ENCODE data around the gene THAP8. TPM values are rescaled to one million over a fixed set of nuclear protein-coding genes. Genes with fewer than 3 reads are reported as not detected.
"Not testable (repeated sequence)": the region's sequence is repeated elsewhere in the genome, so short reads cannot be mapped to it uniquely, and the experiment has no call there.

THAP8 gene
- total RNA-seq, 8 experiments from 2014 or later = 3.7 to 13.0 (median 6.5) TPM

GRCh38 chr19:36059180-36059910 is 5.3 kb upstream of the THAP8 start:
- in situ Hi-C loops (cut with MboI; ENCODE audit: low pct_unique_long_range_greater_than_20kb in 2 of 9, low sequenced_read_pairs in 9 of 9, unreplicated experiment in 9 of 9) = no loop called here
- WGBS, 10 experiments = 80 to 100% (median 98%) methylated on average over 1 to 4 of the region's 6 CpGs; no CpG with 5 or more reads in 4 of the 10 experiments
- no peak overlapping the region for H3K4me3 ChIP-seq
- no peak for ATAC-seq (replicated peaks in 6 of 8)
- H3K27ac ChIP-seq = no peak overlapping the region
- peaks cover 0 to 2% of the 10 kb centered on the region in 2 donors for H3K4me1 ChIP-seq (replicated peaks in 1 of 2)

GRCh38 chr19:36058481-36059179 is 4.5 kb upstream of the THAP8 start:
- no peak overlapping the region for H3K27ac ChIP-seq
- no peak overlapping the region for H3K4me3 ChIP-seq
- in situ Hi-C loops (cut with MboI; ENCODE audit: low pct_unique_long_range_greater_than_20kb in 2 of 9, low sequenced_read_pairs in 9 of 9, unreplicated experiment in 9 of 9) = no loop called here
- H3K4me1 ChIP-seq (replicated peaks in 1 of 2) = peaks cover 0 to 2% of the 10 kb centered on the region in 2 donors
- WGBS, 10 experiments = 82 to 100% (median 93%) methylated on average over 1 to 7 of the region's 12 CpGs; no CpG with 5 or more reads in 2 of the 10 experiments
- no peak for ATAC-seq (replicated peaks in 6 of 8)

GRCh38 chr19:36054733-36055686 is 925 bp upstream of the THAP8 start, which contains the start of gene WDR62:
Gene WDR62 (plus strand): TSS chr19:36054897. CDS start chr19:36054972, 75 bp downstream.
- in situ Hi-C loops (cut with MboI; ENCODE audit: low pct_unique_long_range_greater_than_20kb in 2 of 9, low sequenced_read_pairs in 9 of 9, unreplicated experiment in 9 of 9) = no loop called here
- Histone ChIP-seq H3K4me3 (peak within 1 kb of the TSS; percentile 49 to 88 (median 52)), H3K4me1 (replicated peaks in 1 of 2) (peaks cover 3 to 5% of the 10 kb centered on the region in 2 donors), H3K27ac (peak within 1 kb of the TSS; percentile 96 to 97)
- WGBS, 10 experiments = 0 to 3% (median 0%) methylated on average over 1 to 21 of the region's 76 CpGs; no CpG with 5 or more reads in 2 of the 10 experiments
- peak; percentile 73 to 81 (median 76) for ATAC-seq (replicated peaks in 6 of 8)

- no peak overlapping the region for H3K4me3 ChIP-seq
- no peak overlapping the region for H3K27ac ChIP-seq
- peaks cover 3 to 5% of the 10 kb centered on the region in 2 donors for H3K4me1 ChIP-seq (replicated peaks in 1 of 2)
- ATAC-seq (replicated peaks in 6 of 8) = no peak
- in situ Hi-C loops (cut with MboI; ENCODE audit: low pct_unique_long_range_greater_than_20kb in 2 of 9, low sequenced_read_pairs in 9 of 9, unreplicated experiment in 9 of 9) = no loop called here
- WGBS, 10 experiments = 83 to 100% (median 93%) methylated on average over 1 to 2 of the region's 4 CpGs; no CpG with 5 or more reads in 5 of the 10 experiments
These were observed 2.4 kb downstream of the THAP8 start for GRCh38 chr19:36051637-36052036.

GRCh38 chr19:36051236-36051635 is 2.8 kb downstream of the THAP8 start:
- H3K27ac ChIP-seq = no peak overlapping the region
- no peak overlapping the region for H3K4me3 ChIP-seq
- in situ Hi-C loops (cut with MboI; ENCODE audit: low pct_unique_long_range_greater_than_20kb in 2 of 9, low sequenced_read_pairs in 9 of 9, unreplicated experiment in 9 of 9) = no loop called here
- ATAC-seq (replicated peaks in 6 of 8) = no peak
- WGBS, 10 experiments = 26 to 60% (median 50%) methylated on average over 1 to 3 of the region's 3 CpGs; no CpG with 5 or more reads in 4 of the 10 experiments
- peaks cover 3 to 5% of the 10 kb centered on the region in 2 donors for H3K4me1 ChIP-seq (replicated peaks in 1 of 2)

- Histone ChIP-seq H3K4me1 (replicated peaks in 1 of 2) (peaks cover 2 to 3% of the 10 kb centered on the region in 2 donors), H3K4me3 (no peak overlapping the region), H3K27ac (no peak overlapping the region)
- no peak for ATAC-seq (replicated peaks in 6 of 8)
- in situ Hi-C loops (cut with MboI; ENCODE audit: low pct_unique_long_range_greater_than_20kb in 2 of 9, low sequenced_read_pairs in 9 of 9, unreplicated experiment in 9 of 9) = no loop called here
- 75 to 100% (median 96%) methylated on average over 1 to 4 of the region's 4 CpGs; no CpG with 5 or more reads in 1 of the 10 experiments for WGBS, 10 experiments
These were observed 4.9 kb downstream of the THAP8 start for GRCh38 chr19:36049080-36049698.

GRCh38 chr19:36047835-36048234 is 6.2 kb downstream of the THAP8 start:
- Histone ChIP-seq H3K4me3 (no peak overlapping the region), H3K4me1 (replicated peaks in 1 of 2) (peaks cover under 1 to 1% of the 10 kb centered on the region in 2 donors)
- no peak for ATAC-seq (replicated peaks in 6 of 8)

GRCh38 chr19:36046443-36047050 is 7.5 kb downstream of the THAP8 start:
- in situ Hi-C loops (cut with MboI; ENCODE audit: low pct_unique_long_range_greater_than_20kb in 2 of 9, low sequenced_read_pairs in 9 of 9, unreplicated experiment in 9 of 9) = no loop called here
- no peak for ATAC-seq (replicated peaks in 6 of 8)
- Histone ChIP-seq H3K4me3 (no peak overlapping the region), H3K4me1 (replicated peaks in 1 of 2) (no peaks in the 10 kb centered on the region), H3K27ac (no peak overlapping the region)
- 66 to 100% (median 82%) methylated on average over 1 to 4 of the region's 5 CpGs; no CpG with 5 or more reads in 2 of the 10 experiments for WGBS, 10 experiments

More at GRCh38 chr19:36047835-36048234, 6.2 kb downstream of the THAP8 start:
- in situ Hi-C loops (cut with MboI; ENCODE audit: low pct_unique_long_range_greater_than_20kb in 2 of 9, low sequenced_read_pairs in 9 of 9, unreplicated experiment in 9 of 9) = no loop called here
- no peak overlapping the region for H3K27ac ChIP-seq

- no peak overlapping the region for H3K27ac ChIP-seq
- in situ Hi-C loops (cut with MboI; ENCODE audit: low pct_unique_long_range_greater_than_20kb in 2 of 9, low sequenced_read_pairs in 9 of 9, unreplicated experiment in 9 of 9) = no loop called here
- H3K4me3 ChIP-seq = no peak overlapping the region
- no peaks in the 10 kb centered on the region for H3K4me1 ChIP-seq (replicated peaks in 1 of 2)
- WGBS, 10 experiments = 100% methylated on average over 1 to 2 of the region's 2 CpGs; no CpG with 5 or more reads in 7 of the 10 experiments
- ATAC-seq (replicated peaks in 6 of 8) = no peak
These were observed 10.1 kb downstream of the THAP8 start for GRCh38 chr19:36043952-36044351.

- no peak overlapping the region for H3K4me3 ChIP-seq
- in situ Hi-C loops (cut with MboI; ENCODE audit: low pct_unique_long_range_greater_than_20kb in 2 of 9, low sequenced_read_pairs in 9 of 9, unreplicated experiment in 9 of 9) = no loop called here
- no peak overlapping the region for H3K27ac ChIP-seq
- 0 to 80% (median 20%) methylated on average over 1 to 2 of the region's 3 CpGs; no CpG with 5 or more reads in 5 of the 10 experiments for WGBS, 10 experiments
- ATAC-seq (replicated peaks in 6 of 8) = peak in 4 of 8 experiments; percentile 25 to 92 (median 80)
- H3K4me1 ChIP-seq (replicated peaks in 1 of 2) = no peaks in the 10 kb centered on the region
These were observed 12.3 kb downstream of the THAP8 start for GRCh38 chr19:36041831-36042230.

- 69 to 100% (median 94%) methylated on average over 1 to 6 of the region's 6 CpGs for WGBS, 10 experiments
- in situ Hi-C loops (cut with MboI; ENCODE audit: low pct_unique_long_range_greater_than_20kb in 2 of 9, low sequenced_read_pairs in 9 of 9, unreplicated experiment in 9 of 9) = not testable (repeated sequence)
These were observed 13.0 kb downstream of the THAP8 start for GRCh38 chr19:36041092-36041491.

GRCh38 chr19:36040495-36040894 is 13.6 kb downstream of the THAP8 start:
- Histone ChIP-seq H3K4me3 (no peak overlapping the region), H3K27ac (no peak overlapping the region), H3K4me1 (replicated peaks in 1 of 2) (no peaks in the 10 kb centered on the region)
- WGBS, 10 experiments = 86 to 96% methylated on average over 2 to 3 of the region's 6 CpGs; no CpG with 5 or more reads in 8 of the 10 experiments
- in situ Hi-C loops (cut with MboI; ENCODE audit: low pct_unique_long_range_greater_than_20kb in 2 of 9, low sequenced_read_pairs in 9 of 9, unreplicated experiment in 9 of 9) = no loop called here
- ATAC-seq (replicated peaks in 6 of 8) = no peak

More at GRCh38 chr19:36041092-36041491, 13.0 kb downstream of the THAP8 start:
- not testable (repeated sequence) for H3K4me1 ChIP-seq (replicated peaks in 1 of 2); H3K4me3 ChIP-seq; ATAC-seq (replicated peaks in 6 of 8); H3K27ac ChIP-seq

Measured in motor neuron (in vitro differentiated cells).